CD4-positive, alpha-beta memory T cell (primary cell): Measurements from ENCODE around the gene RNF180. TPM values are rescaled to one million over a fixed set of nuclear protein-coding genes. Genes with fewer than 3 reads are reported as not detected.

Source experiments
- CTCF ChIA-PET: fragments of 350-600 bp; sonication (Branson Sonifier 250); formaldehyde crosslinking; loops from one replicate; lab custom pipeline; 2021; ENCODE audit warnings: inconsistent platforms; ENCODE audit not compliant: partially characterized antibody; lab: Charles Lee
- POLR2A ChIA-PET: fragments of 350-600 bp; sonication (Branson Sonifier 250); formaldehyde crosslinking; loops from one replicate; lab custom pipeline; 2021; ENCODE audit not compliant: partially characterized antibody; lab: Charles Lee
- DNase-seq, 5 donors: peaks; one replicate each; pipeline versions ENCODE4 v3.0.0 to v3.0.0-alpha.2; 2020 to 2022; ENCODE audit warnings: mixed read lengths in 1 of 5
- H3K27ac ChIP-seq: one replicate; pipeline ENCODE4 v1.7.0; 2013; ENCODE audit warnings: low read depth, low read length
- H3K27me3 ChIP-seq: 2 replicates; pipeline ENCODE4 v1.7.0; 2013; ENCODE audit warnings: mild to moderate bottlenecking, low read length, moderate library complexity; ENCODE audit not compliant: insufficient read depth
- H3K36me3 ChIP-seq: 2 replicates; pipeline ENCODE4 v1.7.0; 2013; ENCODE audit warnings: mild to moderate bottlenecking, low read length, moderate library complexity; ENCODE audit not compliant: insufficient read depth
- H3K4me1 ChIP-seq: 2 replicates; pipeline ENCODE4 v1.7.0; 2013; ENCODE audit warnings: mild to moderate bottlenecking, low read length, moderate library complexity; ENCODE audit not compliant: insufficient read depth
- H3K4me3 ChIP-seq, 2 donors: one replicate each; pipeline ENCODE4 v1.7.0; 2013; ENCODE audit warnings: low read length in 2 of 2, mild to moderate bottlenecking in 1 of 2
- H3K9me3 ChIP-seq, 2 donors: one replicate each; pipeline ENCODE4 v1.7.0; 2013; ENCODE audit warnings: low read length in 2 of 2, control low read depth in 1 of 2; ENCODE audit not compliant: control insufficient read depth in 1 of 2
- H3K27ac Mint-ChIP-seq, 7 donors: one replicate each; pipeline ENCODE4 v1.8.0; 2020 to 2021; ENCODE audit warnings: mixed read lengths in 7 of 7, mild to moderate bottlenecking in 6 of 7, inconsistent platforms in 3 of 7, moderate library complexity in 3 of 7
- H3K27me3 Mint-ChIP-seq, 2 donors: one replicate each; pipeline ENCODE4 v1.8.0; 2020 to 2021; ENCODE audit warnings: mixed read lengths in 2 of 2
- H3K36me3 Mint-ChIP-seq, 2 donors: one replicate each; pipeline ENCODE4 v1.8.0; 2020 to 2021; ENCODE audit warnings: mixed read lengths in 2 of 2, inconsistent platforms in 1 of 2, mild to moderate bottlenecking in 1 of 2
- H3K4me1 Mint-ChIP-seq, 4 donors: one replicate each; pipeline ENCODE4 v1.8.0; 2020 to 2021; ENCODE audit warnings: mixed read lengths in 4 of 4, mild to moderate bottlenecking in 1 of 4
- H3K4me3 Mint-ChIP-seq, 8 donors: one replicate each; pipeline ENCODE4 v1.8.0; 2020 to 2021; ENCODE audit warnings: mixed read lengths in 8 of 8, mild to moderate bottlenecking in 7 of 8, moderate library complexity in 6 of 8, inconsistent platforms in 3 of 8
- H3K9me3 Mint-ChIP-seq, 8 donors: one replicate each; pipeline ENCODE4 v1.8.0; 2020 to 2021; ENCODE audit warnings: mixed read lengths in 8 of 8, mild to moderate bottlenecking in 5 of 8, inconsistent platforms in 3 of 8, moderate library complexity in 1 of 8
- intact Hi-C: fragments of 100-400 bp; cut with micrococcal nuclease; formaldehyde crosslinking; loops from one replicate; pipeline ENCODE4 v1.15.1; 2023
- polyA plus RNA-seq, 2 donors: library from polyadenylated mRNA; unstranded; fragments of 300-500 nt; fragmentation: Illumina TruSeq; gene quantifications; one replicate each; pipeline ENCODE4 v1.2.3, GENCODE V29; 2021
- total RNA-seq, 2 experiments: library from RNA; stranded (reverse); gene quantifications; one replicate each; pipeline ENCODE4 v1.2.3, GENCODE V29; 2021

The RNF180 gene
- total and polyA plus RNA-seq, 4 experiments from 2014 or later: not detected

DNA sequence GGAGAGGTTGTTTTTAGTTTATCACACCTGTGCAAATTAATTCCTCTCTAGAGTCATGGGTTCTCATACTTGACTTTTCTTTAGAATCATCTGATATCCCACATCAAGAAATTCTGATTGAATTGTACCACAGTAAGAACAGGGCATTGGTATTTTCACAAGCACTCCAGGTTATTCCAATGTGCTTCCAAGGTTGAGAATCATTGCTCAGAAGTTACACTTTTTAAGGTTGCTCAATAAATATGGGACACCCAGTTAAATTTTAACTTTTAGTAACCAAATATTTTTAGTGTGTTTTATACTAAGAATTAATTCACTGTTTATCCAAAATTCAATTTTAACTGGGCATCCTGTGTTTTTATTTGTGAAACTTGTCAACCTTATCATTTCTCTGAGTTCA lies 2.5 kb upstream of the RNF180 start:
- Histone ChIP-seq H3K4me1 (no peaks in the 10 kb centered on the region), H3K9me3 (no peaks in the 10 kb centered on the region), H3K27ac (no peak overlapping the region), H3K4me3 (no peak overlapping the region), H3K27me3 (no peaks in the 10 kb centered on the region), H3K36me3 (no peaks in the 10 kb centered on the region)
- Mint-ChIP-seq H3K9me3 (peaks cover 0 to 7% (median 2%) of the 10 kb centered on the region in 8 donors), H3K36me3 (no peaks in the 10 kb centered on the region), H3K4me1 (peaks cover 0 to 8% (median 1%) of the 10 kb centered on the region in 4 donors), H3K27ac (no peak overlapping the region), H3K27me3 (peaks cover 12 to 19% of the 10 kb centered on the region in 2 donors), H3K4me3 (no peak overlapping the region)
- POLR2A ChIA-PET: no interaction called here
- DNase-seq: no peak
- CTCF ChIA-PET: no interaction called here
- intact Hi-C loops: no loop called here

DNA sequence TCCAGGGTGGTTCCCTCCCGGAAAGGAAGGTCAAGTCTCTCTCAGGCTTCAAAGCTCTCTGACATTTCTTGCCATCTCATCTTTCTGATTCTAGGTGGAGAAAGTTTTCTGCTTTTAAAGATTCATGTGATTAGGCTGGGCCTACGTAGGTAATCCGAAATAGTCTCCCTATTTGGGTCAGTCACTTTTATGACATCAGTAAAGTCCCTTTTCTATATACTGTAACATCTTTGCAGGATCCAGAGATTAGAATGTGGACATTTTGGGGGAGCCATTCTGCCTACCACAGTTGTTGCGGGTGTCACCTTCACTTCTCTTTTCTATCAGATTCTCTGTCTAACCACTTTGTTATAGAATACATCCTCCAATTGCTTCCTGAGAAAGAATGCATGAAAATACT lies 1.9 kb upstream of the RNF180 start:
- Mint-ChIP-seq H3K4me3 (no peak overlapping the region), H3K36me3 (no peaks in the 10 kb centered on the region), H3K9me3 (peaks cover 0 to 7% (median 2%) of the 10 kb centered on the region in 8 donors), H3K27me3 (peaks cover 12 to 19% of the 10 kb centered on the region in 2 donors), H3K27ac (no peak overlapping the region), H3K4me1 (peaks cover 0 to 8% (median 1%) of the 10 kb centered on the region in 4 donors)
- Histone ChIP-seq H3K27ac (no peak overlapping the region), H3K4me1 (no peaks in the 10 kb centered on the region), H3K27me3 (no peaks in the 10 kb centered on the region), H3K9me3 (no peaks in the 10 kb centered on the region), H3K36me3 (no peaks in the 10 kb centered on the region), H3K4me3 (no peak overlapping the region)
- ChIA-PET CTCF (no interaction called here), POLR2A (no interaction called here)
- DNase-seq: no peak
- intact Hi-C loops: no loop called here

GRCh38 chr5:64164166-64164565 lies 1.5 kb upstream of the RNF180 start:
- intact Hi-C loops: no loop called here

GRCh38 chr5:64165160-64165499 lies 513 bp upstream of the RNF180 start:
- intact Hi-C loops: no loop called here
- CTCF ChIA-PET: no interaction called here

More at GRCh38 chr5:64164166-64164565, 1.5 kb upstream of the RNF180 start:
- ChIA-PET POLR2A (no interaction called here), CTCF (no interaction called here)
- H3K27me3 ChIP-seq: no peaks in the 10 kb centered on the region
- no peaks in the 10 kb centered on the region for H3K36me3 Mint-ChIP-seq
- DNase-seq: no peak
- H3K36me3 ChIP-seq: no peaks in the 10 kb centered on the region
- H3K27ac Mint-ChIP-seq: no peak overlapping the region
- H3K4me1 Mint-ChIP-seq: peaks cover 0 to 8% (median 1%) of the 10 kb centered on the region in 4 donors
- H3K27ac ChIP-seq: no peak overlapping the region
- no peaks in the 10 kb centered on the region for H3K4me1 ChIP-seq
- no peak overlapping the region for H3K4me3 ChIP-seq
- peaks cover 12 to 19% of the 10 kb centered on the region in 2 donors for H3K27me3 Mint-ChIP-seq
- H3K4me3 Mint-ChIP-seq: no peak overlapping the region
- no peaks in the 10 kb centered on the region for H3K9me3 ChIP-seq
- peaks cover 0 to 7% (median 2%) of the 10 kb centered on the region in 8 donors for H3K9me3 Mint-ChIP-seq

GRCh38 chr5:64166201-64166959 lies 737 bp downstream of the RNF180 start:
- H3K27ac Mint-ChIP-seq: no peak overlapping the region
- no peaks in the 10 kb centered on the region for H3K36me3 Mint-ChIP-seq
- intact Hi-C loops: no loop called here
- no peaks in the 10 kb centered on the region for H3K9me3 ChIP-seq
- H3K4me1 Mint-ChIP-seq: peaks cover 0 to 8% (median 1%) of the 10 kb centered on the region in 4 donors
- no peaks in the 10 kb centered on the region for H3K36me3 ChIP-seq
- H3K27ac ChIP-seq: no peak overlapping the region
- H3K27me3 Mint-ChIP-seq: peaks cover 15 to 19% of the 10 kb centered on the region in 2 donors
- no peaks in the 10 kb centered on the region for H3K27me3 ChIP-seq
- no peaks in the 10 kb centered on the region for H3K4me1 ChIP-seq
- H3K9me3 Mint-ChIP-seq: peaks cover 0 to 9% (median 5%) of the 10 kb centered on the region in 8 donors
- H3K4me3 ChIP-seq: no peak overlapping the region
- ChIA-PET CTCF (no interaction called here), POLR2A (no interaction called here)
- H3K4me3 Mint-ChIP-seq: peak overlapping the region in 5 of 8 donors; percentile 3 to 63 (median 33)
- no peak for DNase-seq

More at GRCh38 chr5:64165160-64165499, 513 bp upstream of the RNF180 start:
- Histone ChIP-seq H3K9me3 (no peaks in the 10 kb centered on the region), H3K4me3 (no peak overlapping the region), H3K36me3 (no peaks in the 10 kb centered on the region), H3K27ac (no peak overlapping the region), H3K4me1 (no peaks in the 10 kb centered on the region), H3K27me3 (no peaks in the 10 kb centered on the region)
- H3K27me3 Mint-ChIP-seq: peaks cover 12 to 19% of the 10 kb centered on the region in 2 donors
- no peak overlapping the region for H3K27ac Mint-ChIP-seq
- peaks cover 0 to 7% (median 3%) of the 10 kb centered on the region in 8 donors for H3K9me3 Mint-ChIP-seq
- POLR2A ChIA-PET: no interaction called here
- H3K36me3 Mint-ChIP-seq: no peaks in the 10 kb centered on the region
- DNase-seq: no peak
- H3K4me3 Mint-ChIP-seq: peak overlapping the region in 2 of 8 donors; percentile 15 to 53
- H3K4me1 Mint-ChIP-seq: peaks cover 0 to 8% (median 1%) of the 10 kb centered on the region in 4 donors

DNA sequence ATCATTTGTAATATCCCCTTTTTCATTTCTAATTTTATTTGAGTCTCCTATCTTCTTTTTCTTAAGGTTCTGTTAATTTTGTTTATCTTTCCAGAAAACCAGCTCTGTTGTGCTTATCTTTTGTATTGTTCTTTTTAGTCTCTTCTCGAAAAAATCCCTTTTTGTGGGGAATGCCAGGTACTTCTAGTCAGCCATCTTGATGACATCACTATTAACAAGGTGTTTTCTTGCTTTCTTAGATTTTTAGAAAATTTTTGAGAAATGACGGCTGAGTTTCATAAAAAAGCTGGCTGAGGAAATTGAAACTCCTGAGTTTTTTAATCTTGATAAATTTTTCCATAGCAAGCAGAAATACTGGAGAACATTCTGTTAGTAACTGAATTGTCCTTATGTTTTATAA lies 10.7 kb downstream of the RNF180 start:
- Mint-ChIP-seq H3K4me3 (no peak overlapping the region), H3K27ac (no peak overlapping the region), H3K4me1 (no peaks in the 10 kb centered on the region), H3K27me3 (no peaks in the 10 kb centered on the region), H3K36me3 (no peaks in the 10 kb centered on the region), H3K9me3 (peaks cover 0 to 24% (median 7%) of the 10 kb centered on the region in 8 donors)
- Histone ChIP-seq H3K4me1 (no peaks in the 10 kb centered on the region), H3K36me3 (no peaks in the 10 kb centered on the region), H3K4me3 (no peak overlapping the region), H3K27ac (no peak overlapping the region), H3K27me3 (no peaks in the 10 kb centered on the region), H3K9me3 (no peaks in the 10 kb centered on the region)
- no peak for DNase-seq
- intact Hi-C loops: no loop called here
- ChIA-PET CTCF (no interaction called here), POLR2A (no interaction called here)

DNA sequence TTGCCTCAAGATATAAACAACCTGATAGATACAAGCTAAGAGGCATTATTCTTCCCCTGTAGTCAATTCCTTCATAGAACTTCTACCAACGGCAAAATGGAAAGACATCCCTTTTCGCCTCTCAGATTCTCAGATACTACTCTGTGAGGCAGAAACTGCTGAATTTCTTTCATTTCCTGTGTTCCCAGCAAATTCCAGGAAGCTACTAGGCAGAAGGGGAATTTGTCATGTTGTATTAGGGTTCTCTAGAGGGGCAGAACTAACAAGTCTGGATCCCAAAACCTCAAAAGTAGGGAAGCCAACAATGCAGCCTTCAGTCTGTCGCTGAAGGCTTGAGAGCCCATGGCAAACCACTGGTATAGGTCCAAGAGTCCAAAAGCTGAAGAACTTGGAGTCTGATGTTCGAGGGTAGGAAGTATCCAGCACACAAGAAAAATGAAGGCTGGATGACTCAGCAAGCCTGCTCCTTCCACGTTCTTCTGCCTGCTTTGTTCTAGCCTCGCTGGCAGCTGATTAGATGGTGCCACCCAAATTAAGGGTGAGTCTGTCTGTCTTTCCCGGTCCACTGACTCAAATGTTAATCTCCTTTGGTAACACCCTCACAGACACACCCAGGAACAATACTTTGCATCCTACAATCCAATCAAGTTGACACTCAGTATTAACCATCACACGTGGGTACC lies 15.2 kb downstream of the RNF180 start:
- Mint-ChIP-seq H3K27me3 (no peaks in the 10 kb centered on the region), H3K4me3 (no peak overlapping the region), H3K4me1 (no peaks in the 10 kb centered on the region), H3K27ac (no peak overlapping the region), H3K36me3 (no peaks in the 10 kb centered on the region), H3K9me3 (peaks cover 0 to 12% (median 8%) of the 10 kb centered on the region in 8 donors)
- Histone ChIP-seq H3K27me3 (no peaks in the 10 kb centered on the region), H3K27ac (no peak overlapping the region), H3K36me3 (no peaks in the 10 kb centered on the region), H3K4me3 (no peak overlapping the region), H3K9me3 (no peaks in the 10 kb centered on the region), H3K4me1 (no peaks in the 10 kb centered on the region)
- DNase-seq: no peak
- ChIA-PET CTCF (no interaction called here), POLR2A (no interaction called here)
- intact Hi-C loops: no loop called here
